ENCODE results near the gene WDR86. TPM values are rescaled to one million over a fixed set of nuclear protein-coding genes. Genes with fewer than 3 reads are reported as not detected.

WDR86 gene
- total and polyA plus RNA-seq, 2 experiments from 2014 or later: 9.1 to 59.1 TPM

- Histone ChIP-seq H3K4me1 (ENCODE audit: insufficient read depth) (peaks cover 33% of the 10 kb centered on the region), H3K4me3 (no peak overlapping the region), H4K20me1 (replicated peaks; ENCODE audit: insufficient read depth) (peaks cover 3% of the 10 kb centered on the region), H3K27ac (ENCODE audit: low read depth) (no peak overlapping the region), H3K4me2 (peak overlapping the region; percentile 93), H3F3A (replicated peaks; ENCODE audit: low read depth) (peaks cover 4% of the 10 kb centered on the region; the same call in 1 of the 2 replicates), H3K9me2 (ENCODE audit: insufficient read depth) (no peaks in the 10 kb centered on the region), H2AFZ (no peak overlapping the region), H3K79me2 (replicated peaks; ENCODE audit: insufficient read depth) (no peaks in the 10 kb centered on the region; the same call in 1 of the 2 replicates), H3K36me3 (ENCODE audit: insufficient read depth) (no peaks in the 10 kb centered on the region), H3K27me3 (ENCODE audit: insufficient read depth) (peaks cover 48% of the 10 kb centered on the region)
- DNase-seq (ENCODE audit: low spot score) (no peak), ATAC-seq (no peak)
- Mint-ChIP-seq H3K27me3 (ENCODE audit: insufficient read depth, low read depth, poor library complexity) (peaks cover 33% of the 10 kb centered on the region), H3K4me3 (peak overlapping the region; percentile 81; the same call in 1 of the 3 replicates), H3K36me3 (ENCODE audit: low read depth) (no peaks in the 10 kb centered on the region; the same call in 2 of the 3 replicates), H3K9me3 (peaks cover 4% of the 10 kb centered on the region; the same call in 1 of the 3 replicates), H3K27ac (no peak overlapping the region), H3K4me1 (peaks cover 34% of the 10 kb centered on the region)
- TF ChIP-seq CTCF (conservative IDR thresholded peaks at IDR 0.05; ENCODE audit: low read depth in 2 of 2) (0 out of 4 replicates have a peak, but pooled peaks of 1 of the 2 experiments have one; percentile 2), EZH2 (IDR thresholded peaks at IDR 0.05; ENCODE audit: low read depth, unreplicated experiment) (no peak)
Observed at GRCh38 chr7:151411551-151411950, 1.7 kb upstream of the WDR86 start.

- Mint-ChIP-seq H3K4me1 (peaks cover 27% of the 10 kb centered on the region), H3K4me3 (peak overlapping the region; percentile 81), H3K9me3 (peaks cover 4% of the 10 kb centered on the region; the same call in 1 of the 3 replicates), H3K36me3 (ENCODE audit: low read depth) (no peaks in the 10 kb centered on the region; the same call in 2 of the 3 replicates), H3K27me3 (ENCODE audit: insufficient read depth, low read depth, poor library complexity) (peaks cover 29% of the 10 kb centered on the region), H3K27ac (no peak overlapping the region)
- peak; percentile 71 for ATAC-seq
- peaks cover 3% of the 10 kb centered on the region for H4K20me1 ChIP-seq (replicated peaks; ENCODE audit: insufficient read depth)
- H3K4me1 ChIP-seq (ENCODE audit: insufficient read depth): peaks cover 26% of the 10 kb centered on the region
- H2AFZ ChIP-seq: peak overlapping the region; percentile 94
- H3F3A ChIP-seq (replicated peaks; ENCODE audit: low read depth): peaks cover 4% of the 10 kb centered on the region; the same call in 1 of the 2 replicates
- H3K36me3 ChIP-seq (ENCODE audit: insufficient read depth): no peaks in the 10 kb centered on the region
- peak; percentile 20; the same call in 1 of the 2 replicates for TF ChIP-seq POLR2AphosphoS5 (IDR thresholded peaks at IDR 0.05; ENCODE audit: low read depth)
- TF ChIP-seq ZNF114 (CRISPR knock-in tag; IDR thresholded peaks at IDR 0.05): no peak
- H3K27me3 ChIP-seq (ENCODE audit: insufficient read depth): peaks cover 43% of the 10 kb centered on the region
- no peak overlapping the region for H3K27ac ChIP-seq (ENCODE audit: low read depth)
- peak overlapping the region; percentile 93 for H3K4me2 ChIP-seq
- peak overlapping the region; percentile 92 for H3K4me3 ChIP-seq
- no peaks in the 10 kb centered on the region; the same call in 1 of the 2 replicates for H3K79me2 ChIP-seq (replicated peaks; ENCODE audit: insufficient read depth)
- peak; percentile 86 for DNase-seq (ENCODE audit: low spot score)
- H3K9me2 ChIP-seq (ENCODE audit: insufficient read depth): no peaks in the 10 kb centered on the region
Observed at GRCh38 chr7:151410405-151411390, 860 bp upstream of the WDR86 start.

All from GM23338 (cell line).